Measurements from ENCODE around the gene JAKMIP1. TPM values are rescaled to one million over a fixed set of nuclear protein-coding genes. Genes with fewer than 3 reads are reported as not detected.

JAKMIP1 gene
- total RNA-seq, 1 experiment from 2014 or later, result not detected

DNA sequence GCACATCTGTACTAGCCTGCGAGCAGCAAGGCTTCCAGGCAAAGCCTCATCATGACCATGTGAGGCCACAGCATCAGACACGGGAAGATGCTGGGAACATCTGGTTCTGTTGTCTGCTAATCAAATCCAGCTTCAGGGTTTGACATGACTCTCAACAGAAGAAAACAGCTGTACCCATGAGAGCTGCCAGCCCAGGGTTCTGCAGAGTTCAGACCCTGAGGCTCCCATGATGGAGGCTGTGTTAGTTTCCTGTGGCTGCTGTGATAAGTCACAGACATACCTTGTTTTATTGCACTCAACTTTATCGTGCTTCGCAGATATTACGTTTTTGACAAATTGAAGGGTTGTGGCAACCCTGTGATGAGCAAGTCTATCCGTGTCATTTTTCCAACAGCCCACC is 37.5 kb downstream of the JAKMIP1 start (continued):
- TF ChIP-seq, protein P1, sequence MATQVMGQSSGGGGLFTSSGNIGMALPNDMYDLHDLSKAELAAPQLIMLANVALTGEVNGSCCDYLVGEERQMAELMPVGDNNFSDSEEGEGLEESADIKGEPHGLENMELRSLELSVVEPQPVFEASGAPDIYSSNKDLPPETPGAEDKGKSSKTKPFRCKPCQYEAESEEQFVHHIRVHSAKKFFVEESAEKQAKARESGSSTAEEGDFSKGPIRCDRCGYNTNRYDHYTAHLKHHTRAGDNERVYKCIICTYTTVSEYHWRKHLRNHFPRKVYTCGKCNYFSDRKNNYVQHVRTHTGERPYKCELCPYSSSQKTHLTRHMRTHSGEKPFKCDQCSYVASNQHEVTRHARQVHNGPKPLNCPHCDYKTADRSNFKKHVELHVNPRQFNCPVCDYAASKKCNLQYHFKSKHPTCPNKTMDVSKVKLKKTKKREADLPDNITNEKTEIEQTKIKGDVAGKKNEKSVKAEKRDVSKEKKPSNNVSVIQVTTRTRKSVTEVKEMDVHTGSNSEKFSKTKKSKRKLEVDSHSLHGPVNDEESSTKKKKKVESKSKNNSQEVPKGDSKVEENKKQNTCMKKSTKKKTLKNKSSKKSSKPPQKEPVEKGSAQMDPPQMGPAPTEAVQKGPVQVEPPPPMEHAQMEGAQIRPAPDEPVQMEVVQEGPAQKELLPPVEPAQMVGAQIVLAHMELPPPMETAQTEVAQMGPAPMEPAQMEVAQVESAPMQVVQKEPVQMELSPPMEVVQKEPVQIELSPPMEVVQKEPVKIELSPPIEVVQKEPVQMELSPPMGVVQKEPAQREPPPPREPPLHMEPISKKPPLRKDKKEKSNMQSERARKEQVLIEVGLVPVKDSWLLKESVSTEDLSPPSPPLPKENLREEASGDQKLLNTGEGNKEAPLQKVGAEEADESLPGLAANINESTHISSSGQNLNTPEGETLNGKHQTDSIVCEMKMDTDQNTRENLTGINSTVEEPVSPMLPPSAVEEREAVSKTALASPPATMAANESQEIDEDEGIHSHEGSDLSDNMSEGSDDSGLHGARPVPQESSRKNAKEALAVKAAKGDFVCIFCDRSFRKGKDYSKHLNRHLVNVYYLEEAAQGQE (IDR thresholded peaks at IDR 0.05; ENCODE audit: low read depth), result no peak
- TF ChIP-seq, protein P2, sequence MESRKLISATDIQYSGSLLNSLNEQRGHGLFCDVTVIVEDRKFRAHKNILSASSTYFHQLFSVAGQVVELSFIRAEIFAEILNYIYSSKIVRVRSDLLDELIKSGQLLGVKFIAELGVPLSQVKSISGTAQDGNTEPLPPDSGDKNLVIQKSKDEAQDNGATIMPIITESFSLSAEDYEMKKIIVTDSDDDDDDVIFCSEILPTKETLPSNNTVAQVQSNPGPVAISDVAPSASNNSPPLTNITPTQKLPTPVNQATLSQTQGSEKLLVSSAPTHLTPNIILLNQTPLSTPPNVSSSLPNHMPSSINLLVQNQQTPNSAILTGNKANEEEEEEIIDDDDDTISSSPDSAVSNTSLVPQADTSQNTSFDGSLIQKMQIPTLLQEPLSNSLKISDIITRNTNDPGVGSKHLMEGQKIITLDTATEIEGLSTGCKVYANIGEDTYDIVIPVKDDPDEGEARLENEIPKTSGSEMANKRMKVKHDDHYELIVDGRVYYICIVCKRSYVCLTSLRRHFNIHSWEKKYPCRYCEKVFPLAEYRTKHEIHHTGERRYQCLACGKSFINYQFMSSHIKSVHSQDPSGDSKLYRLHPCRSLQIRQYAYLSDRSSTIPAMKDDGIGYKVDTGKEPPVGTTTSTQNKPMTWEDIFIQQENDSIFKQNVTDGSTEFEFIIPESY (IDR thresholded peaks at IDR 0.05; ENCODE audit: extremely low read depth, insufficient replicate concordance, low read length), result no peak
- TF ChIP-seq TCF7L2 (IDR thresholded peaks at IDR 0.05; ENCODE audit: borderline replicate concordance, extremely low read depth, insufficient read depth, insufficient read length) (no peak), EZH2phosphoT487 (IDR thresholded peaks at IDR 0.05; ENCODE audit: borderline replicate concordance) (no peak)

DNA sequence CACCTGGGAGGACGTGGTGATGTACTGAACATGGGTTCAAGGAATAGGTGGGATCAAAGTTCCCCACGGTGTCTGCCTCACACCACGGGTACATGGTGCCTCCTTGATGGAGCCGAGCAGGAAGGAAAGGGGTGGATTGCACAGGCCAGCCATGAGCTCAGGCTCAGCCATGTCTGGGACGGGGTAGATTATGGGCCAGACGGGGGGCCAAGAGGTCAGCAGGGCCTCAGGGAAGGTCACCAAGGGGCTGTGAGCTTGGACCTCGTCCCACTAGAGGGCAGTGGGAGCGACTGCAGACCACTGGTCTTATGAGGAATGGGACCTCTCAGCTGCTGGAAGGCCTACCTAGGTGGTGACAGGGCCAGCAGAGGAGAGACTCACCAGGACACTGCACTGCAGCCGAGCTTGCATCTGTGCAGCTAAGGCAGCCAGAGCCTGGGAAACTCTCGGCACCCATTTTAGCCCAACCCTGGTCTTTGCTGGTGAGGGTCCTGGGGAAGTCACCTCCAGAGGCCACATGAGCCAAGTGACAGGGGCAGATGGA is 38.4 kb downstream of the JAKMIP1 start:
- CTCF ChIA-PET, result no interaction called here
- peaks cover 29% of the 10 kb centered on the region for H3K27me3 ChIP-seq (ENCODE audit: insufficient read depth, low read length)
- TF ChIP-seq POLR2AphosphoS5 (IDR thresholded peaks at IDR 0.05; ENCODE audit: low read depth, low read length) (no peak), SP1 (IDR thresholded peaks at IDR 0.05; ENCODE audit: low read depth) (no peak), EZH2 (IDR thresholded peaks at IDR 0.05) (no peak), SRF (IDR thresholded peaks at IDR 0.05; ENCODE audit: low read depth) (no peak), JUND (IDR thresholded peaks at IDR 0.05) (no peak), POLR2A (IDR thresholded peaks at IDR 0.05; ENCODE audit: borderline replicate concordance, extremely low read depth, insufficient read depth, insufficient read length) (no peak), YY1 (IDR thresholded peaks at IDR 0.05; ENCODE audit: extremely low read depth, insufficient replicate concordance, low read depth, low read length) (no peak), EGR1 (IDR thresholded peaks at IDR 0.05; ENCODE audit: low read depth) (no peak), ZFX (IDR thresholded peaks at IDR 0.05) (no peak)
- TF ChIP-seq, protein P2 (IDR thresholded peaks at IDR 0.05; ENCODE audit: extremely low read depth, insufficient replicate concordance, low read length), result no peak
- TF ChIP-seq, protein P1 (IDR thresholded peaks at IDR 0.05; ENCODE audit: low read depth), result no peak

More for the DNA sequence above, 38.4 kb downstream of the JAKMIP1 start:
- H3K27ac ChIP-seq (ENCODE audit: low read depth, low read length), result no peak overlapping the region
- no peak overlapping the region for H3K9ac ChIP-seq (ENCODE audit: low read length)
- H3K9me3 ChIP-seq (ENCODE audit: control insufficient read depth in 1 of 2, insufficient read depth in 1 of 2, low read depth in 1 of 2, low read length in 2 of 2), result no peaks in the 10 kb centered on the region; a peak in 1 of 4 replicates
- intact Hi-C loops (cut with micrococcal nuclease), result no loop called here
- H3K4me2 ChIP-seq (ENCODE audit: low read length), result no peak overlapping the region
- no peaks in the 10 kb centered on the region for H3K36me3 ChIP-seq (ENCODE audit: control insufficient read depth in 1 of 2, insufficient read depth in 2 of 2, low read length in 2 of 2)
- no peak overlapping the region for H2AFZ ChIP-seq (ENCODE audit: low read depth, low read length, poor library complexity, severe bottlenecking)
- DNase-seq (ENCODE audit: low read depth, low spot score), result no peak
- H3K9me2 ChIP-seq (ENCODE audit: insufficient read depth), result no peaks in the 10 kb centered on the region
- no peaks in the 10 kb centered on the region for H3K4me1 ChIP-seq (ENCODE audit: control insufficient read depth in 1 of 2, insufficient read depth in 2 of 2, low read length in 2 of 2)
- no TSS peak for BruUV-seq (replicated peaks)
- ATAC-seq, result no peak
- ChIA-PET POLR2A (no interaction called here), RAD21 (ENCODE audit: low non-redundant PET in 1 of 2, low total read pairs in 2 of 2, uncharacterized antibody in 2 of 2, unreplicated experiment in 2 of 2) (no interaction called here)
- no peak overlapping the region for H3K4me3 ChIP-seq (replicated peaks in 1 of 2; ENCODE audit: low read depth in 1 of 2, low read length in 2 of 2)
- H3K79me2 ChIP-seq (ENCODE audit: insufficient read depth, low read length), result no peaks in the 10 kb centered on the region
- H4K20me1 ChIP-seq (ENCODE audit: insufficient read depth), result no peaks in the 10 kb centered on the region
